B cell (primary cell): Measurements from ENCODE around the gene WASF3.

Experiments used
- EZH2 ChIP-seq: IDR thresholded peaks from 2 replicates; pipeline ENCODE4 v1.6.1; 2012; ENCODE audit warnings: borderline replicate concordance, low read depth, mild to moderate bottlenecking, moderate library complexity, low read length; ENCODE audit not compliant: insufficient read depth, poor library complexity, severe bottlenecking
- TF ChIP-seq, protein P1 (sequence below): fragments of 200-600 bp; IDR thresholded peaks from one replicate; pipeline ENCODE4 v1.8.0; 2022; ENCODE audit warnings: antibody characterized with exemption, mild to moderate bottlenecking

DNA sequence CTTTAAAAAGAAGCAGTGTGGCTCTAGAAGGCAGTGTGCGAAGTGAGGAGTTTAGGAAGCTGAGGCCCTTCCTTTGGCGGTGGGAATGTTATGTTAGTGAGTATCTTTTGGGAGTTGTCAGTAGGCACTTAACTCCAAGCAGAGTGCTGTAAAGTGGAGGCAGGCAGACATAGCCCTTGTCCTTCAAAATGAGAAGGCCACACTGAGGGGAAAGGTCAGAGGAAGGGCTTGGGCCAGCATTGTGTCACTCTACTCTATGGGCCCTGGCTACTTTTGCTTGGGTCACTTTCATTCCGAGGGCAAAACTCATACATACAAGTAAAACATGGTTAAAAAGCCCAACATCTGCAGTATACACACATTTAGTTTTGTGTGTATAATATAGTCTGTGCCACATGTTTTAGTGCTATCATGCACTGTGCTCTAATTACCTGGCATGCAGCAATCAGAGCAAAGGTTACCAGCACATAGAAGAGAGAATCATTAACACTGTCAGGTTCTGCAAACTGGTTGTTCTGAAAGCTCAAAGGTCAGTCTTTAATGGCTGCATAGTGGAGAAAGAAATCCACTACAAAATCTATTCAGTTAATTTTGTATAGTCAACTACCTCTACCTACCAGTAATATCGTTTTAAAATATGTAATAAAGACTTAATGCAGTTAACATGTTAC lies 64.4 kb downstream of the WASF3 start:
- TF ChIP-seq, protein P1, sequence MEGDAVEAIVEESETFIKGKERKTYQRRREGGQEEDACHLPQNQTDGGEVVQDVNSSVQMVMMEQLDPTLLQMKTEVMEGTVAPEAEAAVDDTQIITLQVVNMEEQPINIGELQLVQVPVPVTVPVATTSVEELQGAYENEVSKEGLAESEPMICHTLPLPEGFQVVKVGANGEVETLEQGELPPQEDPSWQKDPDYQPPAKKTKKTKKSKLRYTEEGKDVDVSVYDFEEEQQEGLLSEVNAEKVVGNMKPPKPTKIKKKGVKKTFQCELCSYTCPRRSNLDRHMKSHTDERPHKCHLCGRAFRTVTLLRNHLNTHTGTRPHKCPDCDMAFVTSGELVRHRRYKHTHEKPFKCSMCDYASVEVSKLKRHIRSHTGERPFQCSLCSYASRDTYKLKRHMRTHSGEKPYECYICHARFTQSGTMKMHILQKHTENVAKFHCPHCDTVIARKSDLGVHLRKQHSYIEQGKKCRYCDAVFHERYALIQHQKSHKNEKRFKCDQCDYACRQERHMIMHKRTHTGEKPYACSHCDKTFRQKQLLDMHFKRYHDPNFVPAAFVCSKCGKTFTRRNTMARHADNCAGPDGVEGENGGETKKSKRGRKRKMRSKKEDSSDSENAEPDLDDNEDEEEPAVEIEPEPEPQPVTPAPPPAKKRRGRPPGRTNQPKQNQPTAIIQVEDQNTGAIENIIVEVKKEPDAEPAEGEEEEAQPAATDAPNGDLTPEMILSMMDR: no peak
- TF ChIP-seq EZH2: no peak
